Muscle layer of colon (tissue), 2 donors: Measurements from ENCODE around the gene NPFFR1.

Source experiments
- H3K27ac ChIP-seq: one replicate; pipeline ENCODE4 v1.7.0; 2013; ENCODE audit warnings: low read depth, mild to moderate bottlenecking, low read length, moderate library complexity
- H3K27me3 ChIP-seq, 2 donors: one replicate each; pipeline ENCODE4 v1.7.0; 2013; ENCODE audit warnings: low read length in 2 of 2, mild to moderate bottlenecking in 2 of 2; ENCODE audit not compliant: insufficient read depth in 2 of 2, control insufficient read depth in 1 of 2
- H3K36me3 ChIP-seq: one replicate; pipeline ENCODE4 v1.7.0; 2013; ENCODE audit warnings: mild to moderate bottlenecking, low read length; ENCODE audit not compliant: insufficient read depth
- H3K4me1 ChIP-seq: one replicate; pipeline ENCODE4 v1.7.0; 2013; ENCODE audit warnings: mild to moderate bottlenecking, low read length; ENCODE audit not compliant: insufficient read depth
- H3K4me3 ChIP-seq, 2 donors: one replicate each; pipeline ENCODE4 v1.7.0; 2013; ENCODE audit warnings: low read length in 2 of 2, low read depth in 1 of 2, mild to moderate bottlenecking in 1 of 2, moderate library complexity in 1 of 2
- H3K9ac ChIP-seq: one replicate; pipeline ENCODE4 v1.7.0; 2013; ENCODE audit warnings: low read length
- H3K9me3 ChIP-seq: one replicate; pipeline ENCODE4 v1.7.0; 2013; ENCODE audit warnings: mild to moderate bottlenecking, low read length
- donor health status: abdominal sarcoma.
- donor health status: Adenocarcinoma of cecum.

NPFFR1 gene

GRCh38 chr10:70298393-70298792 lies 14.6 kb upstream of the NPFFR1 start:
- Histone ChIP-seq H3K9ac (no peak overlapping the region), H3K4me3 (no peak overlapping the region), H3K27ac (no peak overlapping the region), H3K36me3 (no peaks in the 10 kb centered on the region), H3K4me1 (peaks cover 13% of the 10 kb centered on the region), H3K9me3 (no peaks in the 10 kb centered on the region), H3K27me3 (no peaks in the 10 kb centered on the region)

GRCh38 chr10:70297224-70297623 lies 13.4 kb upstream of the NPFFR1 start:
- Histone ChIP-seq H3K9me3 (no peaks in the 10 kb centered on the region), H3K9ac (no peak overlapping the region), H3K27me3 (no peaks in the 10 kb centered on the region), H3K36me3 (no peaks in the 10 kb centered on the region), H3K4me3 (no peak overlapping the region), H3K27ac (no peak overlapping the region), H3K4me1 (peaks cover 13% of the 10 kb centered on the region)

GRCh38 chr10:70296406-70296899 lies 12.6 kb upstream of the NPFFR1 start:
- Histone ChIP-seq H3K27me3 (no peaks in the 10 kb centered on the region), H3K27ac (peak overlapping the region; percentile 0), H3K36me3 (no peaks in the 10 kb centered on the region), H3K9ac (no peak overlapping the region), H3K9me3 (no peaks in the 10 kb centered on the region), H3K4me3 (no peak overlapping the region), H3K4me1 (peaks cover 13% of the 10 kb centered on the region)

GRCh38 chr10:70295926-70296325 lies 12.1 kb upstream of the NPFFR1 start:
- no peaks in the 10 kb centered on the region for H3K27me3 ChIP-seq
- H3K27ac ChIP-seq, result peak overlapping the region; percentile 0
- H3K36me3 ChIP-seq, result no peaks in the 10 kb centered on the region
- no peak overlapping the region for H3K4me3 ChIP-seq
- no peak overlapping the region for H3K9ac ChIP-seq
- H3K9me3 ChIP-seq, result no peaks in the 10 kb centered on the region
- H3K4me1 ChIP-seq, result peaks cover 13% of the 10 kb centered on the region

- Histone ChIP-seq H3K27me3 (no peaks in the 10 kb centered on the region), H3K9me3 (no peaks in the 10 kb centered on the region), H3K4me3 (no peak overlapping the region), H3K9ac (no peak overlapping the region), H3K4me1 (peaks cover 13% of the 10 kb centered on the region), H3K27ac (no peak overlapping the region), H3K36me3 (no peaks in the 10 kb centered on the region)
Measured at GRCh38 chr10:70295321-70295720, 11.5 kb upstream of the NPFFR1 start.

GRCh38 chr10:70293169-70293843 lies 9.5 kb upstream of the NPFFR1 start:
- Histone ChIP-seq H3K36me3 (no peaks in the 10 kb centered on the region), H3K4me1 (peaks cover 13% of the 10 kb centered on the region), H3K9me3 (no peaks in the 10 kb centered on the region), H3K27ac (no peak overlapping the region), H3K9ac (no peak overlapping the region), H3K4me3 (no peak overlapping the region), H3K27me3 (no peaks in the 10 kb centered on the region)

- H3K4me3 ChIP-seq, result no peak overlapping the region
- no peak overlapping the region for H3K27ac ChIP-seq
- no peaks in the 10 kb centered on the region for H3K36me3 ChIP-seq
- no peak overlapping the region for H3K9ac ChIP-seq
- H3K27me3 ChIP-seq, result no peaks in the 10 kb centered on the region
- H3K4me1 ChIP-seq, result peaks cover 9% of the 10 kb centered on the region
- no peaks in the 10 kb centered on the region for H3K9me3 ChIP-seq
Measured at GRCh38 chr10:70292004-70292403, 8.2 kb upstream of the NPFFR1 start.

- no peaks in the 10 kb centered on the region for H3K36me3 ChIP-seq
- H3K4me1 ChIP-seq, result no peaks in the 10 kb centered on the region
- no peak overlapping the region for H3K9ac ChIP-seq
- H3K27me3 ChIP-seq, result peaks cover 11 to 13% of the 10 kb centered on the region in 2 donors
- no peak overlapping the region for H3K27ac ChIP-seq
- no peak overlapping the region for H3K4me3 ChIP-seq
- no peaks in the 10 kb centered on the region for H3K9me3 ChIP-seq
Measured at GRCh38 chr10:70289739-70290138, 5.9 kb upstream of the NPFFR1 start.

GRCh38 chr10:70286616-70287015 lies 2.8 kb upstream of the NPFFR1 start:
- Histone ChIP-seq H3K36me3 (no peaks in the 10 kb centered on the region), H3K4me3 (no peak overlapping the region), H3K27me3 (peaks cover 29 to 38% of the 10 kb centered on the region in 2 donors), H3K27ac (no peak overlapping the region), H3K4me1 (no peaks in the 10 kb centered on the region), H3K9ac (no peak overlapping the region), H3K9me3 (peaks cover 5% of the 10 kb centered on the region)

- H3K27ac ChIP-seq, result no peak overlapping the region
- no peaks in the 10 kb centered on the region for H3K4me1 ChIP-seq
- no peak overlapping the region for H3K4me3 ChIP-seq
- H3K9me3 ChIP-seq, result peaks cover 5% of the 10 kb centered on the region
- no peak overlapping the region for H3K9ac ChIP-seq
- no peaks in the 10 kb centered on the region for H3K36me3 ChIP-seq
- H3K27me3 ChIP-seq, result peaks cover 29 to 38% of the 10 kb centered on the region in 2 donors
Measured at GRCh38 chr10:70285476-70285831, 1.6 kb upstream of the NPFFR1 start.

- H3K36me3 ChIP-seq, result no peaks in the 10 kb centered on the region
- peaks cover 5% of the 10 kb centered on the region for H3K9me3 ChIP-seq
Measured at GRCh38 chr10:70284542-70285475, 1.0 kb upstream of the NPFFR1 start.

More at GRCh38 chr10:70284542-70285475, 1.0 kb upstream of the NPFFR1 start:
- Histone ChIP-seq H3K27ac (no peak overlapping the region), H3K9ac (no peak overlapping the region), H3K4me3 (no peak overlapping the region), H3K27me3 (peaks cover 29 to 38% of the 10 kb centered on the region in 2 donors), H3K4me1 (no peaks in the 10 kb centered on the region)
